Transverse colon (tissue), 3 donors: ENCODE measurements around the gene MSI2.

Experiments used
- POLR2A ChIP-seq: fragments of 450-650 bp; IDR thresholded peaks from one replicate; pipeline ENCODE4 v1.6.1; 2016; ENCODE audit warnings: antibody characterized with exemption, mild to moderate bottlenecking, moderate library complexity
- TF ChIP-seq, protein P1 (sequence below), 5 experiments: fragments of 200-600 bp in 3 of 5; fragments of 450-650 bp in 2 of 5; sonication (generic) in 3 of 5; IDR thresholded peaks; 1 replicate in 2 of 5; 2 replicates in 3 of 5; pipeline ENCODE4 v1.5.1; 2016 to 2017; ENCODE audit warnings: antibody characterized with exemption in 5 of 5, inconsistent platforms in 3 of 5, mild to moderate bottlenecking in 2 of 5, moderate library complexity in 1 of 5

DNA sequence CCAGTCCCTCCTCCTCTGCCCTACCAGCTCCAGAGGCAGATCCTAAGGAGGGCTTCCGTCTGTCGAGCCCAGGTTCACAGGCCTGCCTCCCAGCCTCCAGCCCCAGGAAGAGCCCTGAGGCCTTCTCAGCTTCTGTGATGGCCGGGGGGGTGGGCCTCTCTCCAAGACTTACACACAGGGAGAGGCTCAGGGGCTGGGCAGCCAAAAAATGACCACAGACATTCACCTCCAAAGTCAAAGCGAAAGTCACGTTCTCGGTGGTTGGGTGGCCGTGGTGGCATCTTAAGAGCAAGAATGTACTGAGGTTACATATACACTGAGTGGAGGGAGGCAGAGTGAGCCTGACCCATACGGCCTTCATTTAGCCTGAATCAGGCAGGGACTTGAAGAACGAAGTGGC lies 369.6 kb downstream of the MSI2 start:
- TF ChIP-seq, protein P1, sequence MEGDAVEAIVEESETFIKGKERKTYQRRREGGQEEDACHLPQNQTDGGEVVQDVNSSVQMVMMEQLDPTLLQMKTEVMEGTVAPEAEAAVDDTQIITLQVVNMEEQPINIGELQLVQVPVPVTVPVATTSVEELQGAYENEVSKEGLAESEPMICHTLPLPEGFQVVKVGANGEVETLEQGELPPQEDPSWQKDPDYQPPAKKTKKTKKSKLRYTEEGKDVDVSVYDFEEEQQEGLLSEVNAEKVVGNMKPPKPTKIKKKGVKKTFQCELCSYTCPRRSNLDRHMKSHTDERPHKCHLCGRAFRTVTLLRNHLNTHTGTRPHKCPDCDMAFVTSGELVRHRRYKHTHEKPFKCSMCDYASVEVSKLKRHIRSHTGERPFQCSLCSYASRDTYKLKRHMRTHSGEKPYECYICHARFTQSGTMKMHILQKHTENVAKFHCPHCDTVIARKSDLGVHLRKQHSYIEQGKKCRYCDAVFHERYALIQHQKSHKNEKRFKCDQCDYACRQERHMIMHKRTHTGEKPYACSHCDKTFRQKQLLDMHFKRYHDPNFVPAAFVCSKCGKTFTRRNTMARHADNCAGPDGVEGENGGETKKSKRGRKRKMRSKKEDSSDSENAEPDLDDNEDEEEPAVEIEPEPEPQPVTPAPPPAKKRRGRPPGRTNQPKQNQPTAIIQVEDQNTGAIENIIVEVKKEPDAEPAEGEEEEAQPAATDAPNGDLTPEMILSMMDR (IDR thresholded peaks at IDR 0.05): no peak
- no peak for TF ChIP-seq POLR2A
